Fibroblast of the aortic adventitia (primary cell): ENCODE data around the gene ANKRD28. TPM values are rescaled to one million over a fixed set of nuclear protein-coding genes. Genes with fewer than 3 reads are reported as not detected.
A peak's percentile ranks its signal among the peaks of the same experiment; 100 is the strongest.

Source experiments
- DNase-seq: peaks from one replicate; pipeline ENCODE4 v3.0.0-alpha.2; 2010; ENCODE audit warnings: low read depth
- H3K4me3 ChIP-seq: 2 replicates; pipeline ENCODE4 v1.5.1; 2011; ENCODE audit warnings: low read depth, mild to moderate bottlenecking, control low read depth, low read length, moderate library complexity
- CTCF ChIP-seq: IDR thresholded peaks from 2 replicates; pipeline ENCODE4 v1.5.1; 2011; ENCODE audit warnings: mild to moderate bottlenecking, low read length, control low read depth, inconsistent platforms; ENCODE audit not compliant: insufficient read depth
- total RNA-seq: library from RNA; depleted of rRNA; stranded (reverse); fragments of >200 nt; gene quantifications from 2 replicates; pipeline ENCODE4 v1.2.3, GENCODE V29; 2012; ENCODE audit warnings: low replicate concordance

Gene ANKRD28
- total RNA-seq, 1 donor: 121 TPM

GRCh38 chr3:15676259-15676658 lies 121.5 kb downstream of the ANKRD28 start:
- DNase-seq: peak; percentile 7
- no peak for TF ChIP-seq CTCF
- H3K4me3 ChIP-seq: no peak overlapping the region

- no peak for DNase-seq
- H3K4me3 ChIP-seq: no peak overlapping the region
- no peak for TF ChIP-seq CTCF
Measured at GRCh38 chr3:15673536-15673935, 124.2 kb downstream of the ANKRD28 start.

- DNase-seq: no peak
- H3K4me3 ChIP-seq: no peak overlapping the region
- no peak for TF ChIP-seq CTCF
Measured at GRCh38 chr3:15667484-15667883, 130.3 kb downstream of the ANKRD28 start.

- H3K4me3 ChIP-seq: no peak overlapping the region
- no peak for DNase-seq
- no peak for TF ChIP-seq CTCF
Measured at GRCh38 chr3:15666277-15666676, 131.5 kb downstream of the ANKRD28 start.

- TF ChIP-seq CTCF: no peak
Measured at GRCh38 chr3:15665510-15666150, 132.1 kb downstream of the ANKRD28 start.

GRCh38 chr3:15664144-15664543 lies 133.6 kb downstream of the ANKRD28 start:
- TF ChIP-seq CTCF: no peak
- H3K4me3 ChIP-seq: no peak overlapping the region
- no peak for DNase-seq

More at GRCh38 chr3:15665510-15666150, 132.1 kb downstream of the ANKRD28 start:
- H3K4me3 ChIP-seq: no peak overlapping the region
- no peak for DNase-seq
